CD8-positive, alpha-beta memory T cell (primary cell): Measurements from ENCODE around the gene TTR. TPM values are rescaled to one million over a fixed set of nuclear protein-coding genes. Genes with fewer than 3 reads are reported as not detected.

Experiments used
- CTCF ChIA-PET: fragments of 350-600 bp; sonication (Branson Sonifier 250); formaldehyde crosslinking; loops from one replicate; lab custom pipeline; 2021; ENCODE audit warnings: antibody characterized with exemption; lab: Charles Lee
- POLR2A ChIA-PET: fragments of 350-600 bp; sonication (Branson Sonifier 250); formaldehyde crosslinking; loops from one replicate; lab custom pipeline; 2021; ENCODE audit warnings: antibody characterized with exemption; lab: Charles Lee
- DNase-seq, 5 donors: peaks; one replicate each; pipeline versions ENCODE4 v3.0.0 to v3.0.0-alpha.2; 2020 to 2022; ENCODE audit warnings: mixed read lengths in 1 of 5
- H3K27ac ChIP-seq: one replicate; pipeline ENCODE4 v1.7.0; 2013; ENCODE audit warnings: low read depth, mild to moderate bottlenecking, low read length, moderate library complexity
- H3K27me3 ChIP-seq: 2 replicates; pipeline ENCODE4 v1.7.0; 2013; ENCODE audit warnings: low read length, mild to moderate bottlenecking; ENCODE audit not compliant: insufficient read depth, poor library complexity, severe bottlenecking
- H3K36me3 ChIP-seq: 2 replicates; pipeline ENCODE4 v1.7.0; 2013; ENCODE audit warnings: mild to moderate bottlenecking, low read length, moderate library complexity; ENCODE audit not compliant: insufficient read depth
- H3K4me1 ChIP-seq: 2 replicates; pipeline ENCODE4 v1.7.0; 2013; ENCODE audit warnings: mild to moderate bottlenecking, low read length, moderate library complexity; ENCODE audit not compliant: insufficient read depth
- H3K4me3 ChIP-seq: 2 replicates; pipeline ENCODE4 v1.7.0; 2013; ENCODE audit warnings: mild to moderate bottlenecking, low read length
- H3K9me3 ChIP-seq: 2 replicates; pipeline ENCODE4 v1.7.0; 2013; ENCODE audit warnings: mild to moderate bottlenecking, low read length
- H3K27ac Mint-ChIP-seq, 8 donors: one replicate each; pipeline ENCODE4 v1.8.0; 2020 to 2021; ENCODE audit warnings: mixed read lengths in 8 of 8, mild to moderate bottlenecking in 6 of 8, inconsistent platforms in 3 of 8, moderate library complexity in 3 of 8
- H3K27me3 Mint-ChIP-seq, 2 donors: one replicate each; pipeline ENCODE4 v1.8.0; 2020 to 2021; ENCODE audit warnings: mixed read lengths in 2 of 2, mild to moderate bottlenecking in 1 of 2, moderate library complexity in 1 of 2
- H3K36me3 Mint-ChIP-seq, 3 donors: one replicate each; pipeline ENCODE4 v1.8.0; 2020 to 2021; ENCODE audit warnings: mixed read lengths in 3 of 3, inconsistent platforms in 1 of 3, mild to moderate bottlenecking in 1 of 3
- H3K4me1 Mint-ChIP-seq, 3 donors: one replicate each; pipeline ENCODE4 v1.8.0; 2020 to 2021; ENCODE audit warnings: mixed read lengths in 3 of 3, inconsistent platforms in 1 of 3, mild to moderate bottlenecking in 1 of 3
- H3K4me3 Mint-ChIP-seq, 7 donors: one replicate each; pipeline ENCODE4 v1.8.0; 2020 to 2021; ENCODE audit warnings: mixed read lengths in 7 of 7, mild to moderate bottlenecking in 6 of 7, moderate library complexity in 4 of 7, inconsistent platforms in 2 of 7
- H3K9me3 Mint-ChIP-seq, 5 donors: one replicate each; pipeline ENCODE4 v1.8.0; 2020 to 2022; ENCODE audit warnings: mixed read lengths in 5 of 5, mild to moderate bottlenecking in 3 of 5, moderate library complexity in 2 of 5, inconsistent platforms in 1 of 5
- polyA plus RNA-seq: library from polyadenylated mRNA; unstranded; fragments of 300-500 nt; fragmentation: Illumina TruSeq; gene quantifications from one replicate; pipeline ENCODE4 v1.2.3, GENCODE V29; 2021
- total RNA-seq, 2 experiments: library from RNA; stranded (reverse); gene quantifications; one replicate each; pipeline ENCODE4 v1.2.3, GENCODE V29; 2021

The TTR gene
- not detected for total RNA-seq
- not detected for polyA plus RNA-seq

DNA sequence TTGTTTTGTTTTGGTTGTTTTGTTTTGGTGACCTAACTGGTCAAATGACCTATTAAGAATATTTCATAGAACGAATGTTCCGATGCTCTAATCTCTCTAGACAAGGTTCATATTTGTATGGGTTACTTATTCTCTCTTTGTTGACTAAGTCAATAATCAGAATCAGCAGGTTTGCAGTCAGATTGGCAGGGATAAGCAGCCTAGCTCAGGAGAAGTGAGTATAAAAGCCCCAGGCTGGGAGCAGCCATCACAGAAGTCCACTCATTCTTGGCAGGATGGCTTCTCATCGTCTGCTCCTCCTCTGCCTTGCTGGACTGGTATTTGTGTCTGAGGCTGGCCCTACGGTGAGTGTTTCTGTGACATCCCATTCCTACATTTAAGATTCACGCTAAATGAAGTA is at the start of gene TTR:
TTR (plus strand) TSS at position 250 of the 400 bp plus-strand sequence; CDS start at position 276, 26 bp downstream.
- POLR2A ChIA-PET: no interaction called here
- CTCF ChIA-PET: no interaction called here
- H3K4me3 Mint-ChIP-seq: no peak within 1 kb of the TSS

DNA sequence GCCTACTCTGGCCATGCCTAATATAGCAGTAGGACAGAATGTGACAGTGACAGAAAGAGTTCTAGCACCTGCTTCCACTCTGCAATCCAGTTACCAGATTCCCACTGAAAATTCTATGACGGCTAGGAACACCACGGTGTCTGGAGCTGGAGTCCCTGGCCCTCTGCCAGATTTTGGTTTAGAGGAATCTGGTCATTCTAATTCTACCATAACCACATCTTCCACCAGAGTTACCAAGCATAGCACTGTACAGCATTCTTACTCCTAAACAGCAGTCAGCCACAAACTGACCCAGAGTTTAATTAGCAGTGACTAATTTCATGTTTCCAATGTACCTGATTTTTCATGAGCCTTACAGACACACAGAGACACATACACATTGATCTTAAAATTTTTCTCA is 45.2 kb upstream of the TTR start:
- no peaks in the 10 kb centered on the region for H3K4me1 Mint-ChIP-seq
- no peaks in the 10 kb centered on the region for H3K27me3 Mint-ChIP-seq
- no peak overlapping the region for H3K4me3 Mint-ChIP-seq
- no peak overlapping the region for H3K27ac ChIP-seq
- no peaks in the 10 kb centered on the region for H3K36me3 Mint-ChIP-seq
- no peaks in the 10 kb centered on the region for H3K27me3 ChIP-seq
- H3K9me3 ChIP-seq: no peaks in the 10 kb centered on the region
- H3K4me3 ChIP-seq: no peak overlapping the region
- H3K36me3 ChIP-seq: no peaks in the 10 kb centered on the region
- H3K4me1 ChIP-seq: no peaks in the 10 kb centered on the region
- H3K9me3 Mint-ChIP-seq: no peaks in the 10 kb centered on the region
- CTCF ChIA-PET: no interaction called here
- POLR2A ChIA-PET: no interaction called here
- no peak for DNase-seq
- H3K27ac Mint-ChIP-seq: no peak overlapping the region

More for the DNA sequence above, at the start of gene TTR:
- Histone ChIP-seq H3K9me3 (no peaks in the 10 kb centered on the region), H3K36me3 (no peaks in the 10 kb centered on the region), H3K27me3 (no peaks in the 10 kb centered on the region), H3K4me1 (no peaks in the 10 kb centered on the region), H3K4me3 (no peak within 1 kb of the TSS), H3K27ac (no peak within 1 kb of the TSS)
- no peak for DNase-seq
- H3K9me3 Mint-ChIP-seq: no peaks in the 10 kb centered on the region
- H3K36me3 Mint-ChIP-seq: no peaks in the 10 kb centered on the region
- peaks cover 2 to 9% of the 10 kb centered on the region in 2 donors for H3K27me3 Mint-ChIP-seq
- no peak within 1 kb of the TSS for H3K27ac Mint-ChIP-seq
- H3K4me1 Mint-ChIP-seq: no peaks in the 10 kb centered on the region

DNA sequence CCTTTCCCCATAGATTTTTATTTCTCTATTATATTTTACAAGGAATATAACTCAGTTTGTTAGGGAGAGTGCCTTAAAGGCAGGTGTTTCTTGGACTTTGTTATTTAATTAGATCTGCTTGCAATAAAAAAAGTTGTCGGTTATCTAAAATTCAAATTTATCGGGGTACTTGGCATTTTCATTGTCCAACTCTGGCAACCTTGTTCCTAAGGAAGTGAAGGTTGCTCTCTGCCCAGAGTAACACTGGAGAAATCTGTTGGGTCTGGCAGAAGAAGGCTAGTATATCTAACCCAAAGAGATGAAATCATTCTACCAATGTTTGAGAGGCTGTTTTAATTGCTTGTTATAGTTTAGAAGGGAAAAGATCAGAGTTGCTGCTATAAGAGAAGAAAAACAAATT is 42.8 kb upstream of the TTR start:
- Mint-ChIP-seq H3K27me3 (peaks cover 0 to 5% of the 10 kb centered on the region in 2 donors), H3K27ac (no peak overlapping the region), H3K36me3 (no peaks in the 10 kb centered on the region), H3K9me3 (no peaks in the 10 kb centered on the region), H3K4me1 (no peaks in the 10 kb centered on the region), H3K4me3 (no peak overlapping the region)
- H3K27ac ChIP-seq: no peak overlapping the region
- H3K27me3 ChIP-seq: no peaks in the 10 kb centered on the region
- no peak for DNase-seq
- H3K4me1 ChIP-seq: no peaks in the 10 kb centered on the region
- ChIA-PET POLR2A (no interaction called here), CTCF (no interaction called here)
- H3K9me3 ChIP-seq: no peaks in the 10 kb centered on the region
- H3K4me3 ChIP-seq: no peak overlapping the region
- H3K36me3 ChIP-seq: no peaks in the 10 kb centered on the region

DNA sequence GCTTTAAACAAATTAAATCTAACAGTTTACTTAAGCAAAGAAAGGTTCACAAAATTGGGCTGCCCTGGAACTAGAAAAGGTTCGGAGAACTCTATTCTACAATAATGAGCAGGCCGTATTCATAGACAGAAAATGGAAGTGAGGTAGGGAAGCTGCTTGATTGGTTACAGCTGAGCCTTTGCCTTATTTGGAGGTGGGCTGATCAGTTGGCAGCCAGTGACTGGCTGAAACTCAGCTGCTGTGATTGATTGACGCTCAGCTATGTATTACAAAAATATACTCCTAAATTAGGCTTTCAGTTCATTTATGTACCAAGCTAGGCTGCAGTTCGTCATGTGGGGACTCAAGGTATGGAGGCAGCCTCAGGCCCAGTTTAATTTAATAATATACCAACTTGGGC is 42.3 kb upstream of the TTR start:
- no peaks in the 10 kb centered on the region for H3K9me3 Mint-ChIP-seq
- no peaks in the 10 kb centered on the region for H3K36me3 Mint-ChIP-seq
- CTCF ChIA-PET: no interaction called here
- H3K27ac Mint-ChIP-seq: no peak overlapping the region
- H3K4me3 Mint-ChIP-seq: no peak overlapping the region
- no peaks in the 10 kb centered on the region for H3K9me3 ChIP-seq
- H3K27me3 Mint-ChIP-seq: peaks cover 3 to 10% of the 10 kb centered on the region in 2 donors
- no peak overlapping the region for H3K4me3 ChIP-seq
- no peaks in the 10 kb centered on the region for H3K27me3 ChIP-seq
- H3K36me3 ChIP-seq: no peaks in the 10 kb centered on the region
- POLR2A ChIA-PET: no interaction called here
- no peaks in the 10 kb centered on the region for H3K4me1 Mint-ChIP-seq
- no peaks in the 10 kb centered on the region for H3K4me1 ChIP-seq
- no peak for DNase-seq
- H3K27ac ChIP-seq: no peak overlapping the region

DNA sequence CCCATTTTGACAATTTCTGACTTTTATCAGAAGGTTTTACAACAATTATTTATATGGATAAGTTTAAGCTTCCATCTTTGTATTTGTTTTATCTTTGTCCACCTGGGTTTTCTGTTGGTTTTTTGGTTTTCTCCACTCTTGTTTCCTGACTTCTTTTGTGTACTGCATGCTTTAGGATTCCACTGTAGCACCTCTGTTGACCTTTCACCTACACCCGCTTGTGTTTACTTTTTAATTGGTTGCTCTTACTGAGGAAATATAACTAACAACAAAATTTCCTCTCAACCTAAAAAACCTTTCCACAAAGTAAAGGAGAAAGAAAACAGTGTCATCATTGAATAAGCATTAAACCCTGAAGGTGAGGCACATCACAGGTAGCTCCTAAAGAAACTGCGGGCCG is 39.8 kb upstream of the TTR start:
- no peaks in the 10 kb centered on the region for H3K36me3 Mint-ChIP-seq
- H3K4me1 ChIP-seq: no peaks in the 10 kb centered on the region
- POLR2A ChIA-PET: no interaction called here
- no peak overlapping the region for H3K4me3 Mint-ChIP-seq
- H3K27me3 Mint-ChIP-seq: peaks cover 3 to 24% of the 10 kb centered on the region in 2 donors
- no peaks in the 10 kb centered on the region for H3K36me3 ChIP-seq
- no peak overlapping the region for H3K27ac ChIP-seq
- peaks cover 0 to 2% (median 0%) of the 10 kb centered on the region in 3 donors for H3K4me1 Mint-ChIP-seq
- no peak for DNase-seq
- H3K27me3 ChIP-seq: no peaks in the 10 kb centered on the region
- H3K9me3 Mint-ChIP-seq: no peaks in the 10 kb centered on the region
- no peaks in the 10 kb centered on the region for H3K9me3 ChIP-seq
- CTCF ChIA-PET: no interaction called here
- no peak overlapping the region for H3K27ac Mint-ChIP-seq
- no peak overlapping the region for H3K4me3 ChIP-seq

DNA sequence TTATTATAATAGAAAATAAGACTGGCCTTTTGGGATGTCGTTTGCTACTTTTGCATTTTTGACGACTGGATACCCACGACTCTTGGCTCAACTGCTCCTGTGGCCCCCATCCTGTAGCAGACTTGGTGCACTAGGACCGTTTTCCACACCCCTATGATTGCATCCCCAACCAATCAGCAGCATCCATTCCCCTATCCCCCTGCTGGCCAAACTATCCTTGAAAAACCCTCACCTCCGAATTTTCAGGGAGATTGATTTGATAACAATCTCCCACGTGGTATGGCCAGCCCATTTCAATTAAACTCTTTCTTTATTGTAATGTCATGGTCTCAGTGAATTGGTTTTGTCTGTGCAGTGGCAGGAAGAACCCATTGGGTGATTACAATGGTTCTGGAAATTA is 37.9 kb upstream of the TTR start:
- no peak overlapping the region for H3K27ac Mint-ChIP-seq
- DNase-seq: no peak
- H3K27me3 Mint-ChIP-seq: peaks cover 3 to 27% of the 10 kb centered on the region in 2 donors
- Histone ChIP-seq H3K4me3 (no peak overlapping the region), H3K27me3 (no peaks in the 10 kb centered on the region), H3K4me1 (no peaks in the 10 kb centered on the region), H3K36me3 (no peaks in the 10 kb centered on the region), H3K9me3 (no peaks in the 10 kb centered on the region), H3K27ac (no peak overlapping the region)
- no peaks in the 10 kb centered on the region for H3K36me3 Mint-ChIP-seq
- ChIA-PET POLR2A (no interaction called here), CTCF (interaction anchor here (1.3 kb wide), 1 partner anchor 169 kb away, joined by 5 read pairs; no protein-coding TSS in a partner anchor)
- H3K4me1 Mint-ChIP-seq: peaks cover 0 to 2% (median 0%) of the 10 kb centered on the region in 3 donors
- H3K4me3 Mint-ChIP-seq: no peak overlapping the region
- H3K9me3 Mint-ChIP-seq: peaks cover 0 to 2% (median 0%) of the 10 kb centered on the region in 5 donors

DNA sequence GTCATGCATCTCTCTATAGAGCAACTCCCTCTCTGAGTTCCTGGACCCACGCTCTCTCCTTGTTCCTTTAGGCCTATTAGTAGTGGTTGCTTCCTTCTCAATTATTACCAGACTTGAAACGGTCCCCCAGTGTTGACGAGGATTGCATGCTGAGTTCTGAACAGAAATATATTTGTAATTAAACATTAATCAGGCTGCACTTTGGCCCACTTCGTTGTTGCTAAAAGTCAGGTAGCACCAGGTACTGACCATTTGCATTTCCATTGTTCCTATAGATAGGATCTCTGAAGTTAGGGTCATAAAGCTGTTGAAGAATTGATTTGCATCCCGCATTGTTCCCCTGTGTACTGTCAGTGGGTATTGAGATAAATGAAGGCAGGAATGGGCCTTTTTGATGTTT is 36.9 kb upstream of the TTR start:
- H3K4me3 ChIP-seq: no peak overlapping the region
- H3K36me3 ChIP-seq: no peaks in the 10 kb centered on the region
- no peaks in the 10 kb centered on the region for H3K36me3 Mint-ChIP-seq
- H3K9me3 ChIP-seq: no peaks in the 10 kb centered on the region
- peaks cover 0 to 2% (median 0%) of the 10 kb centered on the region in 3 donors for H3K4me1 Mint-ChIP-seq
- peaks cover 3 to 27% of the 10 kb centered on the region in 2 donors for H3K27me3 Mint-ChIP-seq
- H3K9me3 Mint-ChIP-seq: peaks cover 0 to 2% (median 0%) of the 10 kb centered on the region in 5 donors
- H3K27me3 ChIP-seq: no peaks in the 10 kb centered on the region
- H3K27ac ChIP-seq: no peak overlapping the region
- no peaks in the 10 kb centered on the region for H3K4me1 ChIP-seq
- H3K4me3 Mint-ChIP-seq: no peak overlapping the region
- CTCF ChIA-PET: interaction anchor here (1.3 kb wide), 1 partner anchor 168 kb away, joined by 5 read pairs; no protein-coding TSS in a partner anchor
- POLR2A ChIA-PET: no interaction called here
- H3K27ac Mint-ChIP-seq: no peak overlapping the region
- DNase-seq: no peak

DNA sequence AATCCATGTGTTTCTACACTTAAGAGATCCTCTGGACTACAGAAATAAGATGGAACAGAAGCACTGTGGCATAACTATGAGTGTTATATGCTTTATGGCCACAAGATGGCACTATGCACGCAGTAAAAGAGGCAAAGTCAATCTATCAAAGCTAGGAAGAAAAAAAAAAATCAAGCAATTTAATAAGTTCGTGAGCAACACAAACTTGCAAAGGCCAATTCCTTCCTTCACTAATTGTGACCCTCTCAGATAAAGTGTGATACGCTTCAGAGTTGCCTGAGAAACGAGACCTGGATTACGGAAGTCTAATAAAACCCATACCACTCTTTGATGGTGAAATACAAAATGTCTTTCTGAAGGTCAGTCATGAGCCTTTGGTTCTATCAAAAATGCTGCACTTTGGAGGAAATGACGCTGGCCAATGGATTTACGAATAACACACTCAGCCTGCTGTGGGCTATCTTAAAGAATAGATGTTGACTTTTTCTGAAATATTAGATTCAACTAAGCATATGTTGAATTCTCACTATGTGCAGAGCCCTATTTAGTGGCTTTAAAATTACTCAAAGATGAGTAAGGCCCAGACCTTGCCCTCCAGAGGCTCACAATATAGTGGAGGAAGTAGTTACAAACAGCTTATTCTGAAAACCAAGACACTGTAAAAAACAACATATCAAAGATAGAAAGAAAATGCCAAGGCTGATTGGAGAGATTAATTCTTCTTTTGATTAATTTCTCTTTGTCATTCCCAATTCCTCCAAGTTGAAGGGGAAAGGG is 35.5 kb upstream of the TTR start:
- H3K27ac ChIP-seq: no peak overlapping the region
- CTCF ChIA-PET: interaction anchor here (0.6 to 2.8 kb wide), 6 partner anchors 9 to 168 kb away, joined by 3 to 10 read pairs (median 4); no protein-coding TSS in a partner anchor
- no peaks in the 10 kb centered on the region for H3K9me3 ChIP-seq
- DNase-seq: peak in 3 of 5 donors; percentile 22 to 51 (median 31)
- no peak overlapping the region for H3K27ac Mint-ChIP-seq
- H3K4me1 Mint-ChIP-seq: peaks cover 0 to 2% (median 0%) of the 10 kb centered on the region in 3 donors
- H3K27me3 Mint-ChIP-seq: peaks cover 8 to 28% of the 10 kb centered on the region in 2 donors
- H3K36me3 Mint-ChIP-seq: no peaks in the 10 kb centered on the region
- H3K4me3 ChIP-seq: no peak overlapping the region
- no peaks in the 10 kb centered on the region for H3K4me1 ChIP-seq
- peaks cover 0 to 2% (median 0%) of the 10 kb centered on the region in 5 donors for H3K9me3 Mint-ChIP-seq
- H3K4me3 Mint-ChIP-seq: no peak overlapping the region
- no peaks in the 10 kb centered on the region for H3K36me3 ChIP-seq
- no peaks in the 10 kb centered on the region for H3K27me3 ChIP-seq
- POLR2A ChIA-PET: no interaction called here
